ENCODE data around the gene SULT2B1.

DNA sequence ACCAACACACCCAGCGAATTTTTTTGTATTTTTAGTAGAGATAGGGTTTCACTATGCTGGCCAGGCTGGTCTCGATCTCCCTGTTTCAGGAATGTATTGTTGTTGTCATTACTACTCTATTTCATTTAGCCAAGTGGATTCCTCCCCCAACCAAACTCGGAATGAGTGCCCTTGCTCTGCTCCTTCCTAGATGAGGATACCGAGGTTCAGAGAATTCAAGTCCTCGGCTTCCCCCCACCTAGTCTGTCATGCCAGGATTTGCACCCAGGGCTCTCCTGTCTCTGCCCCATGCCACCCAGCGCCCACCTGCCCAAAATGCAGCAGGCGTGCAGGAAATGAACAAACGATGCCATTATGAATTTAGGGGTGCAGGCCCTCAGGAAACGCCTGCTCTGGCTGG, 51.0 kb downstream of the SULT2B1 start:
- no peak for TF ChIP-seq EZH2 (IDR thresholded peaks at IDR 0.05; ENCODE audit: low read length, missing control alignments)
- TF ChIP-seq CTCF (conservative IDR thresholded peaks at IDR 0.05 in 1 of 2, IDR thresholded peaks at IDR 0.05 in 1 of 2; ENCODE audit: low read depth in 1 of 2, low read length in 2 of 2) = no peak

All from fibroblast of lung (primary cell).